ENCODE measurements around the gene STXBP2. TPM values are rescaled to one million over a fixed set of nuclear protein-coding genes. Genes with fewer than 3 reads are reported as not detected.

STXBP2 gene
- total RNA-seq, 2 donors from 2014 or later, result 61.0 to 151 TPM

DNA sequence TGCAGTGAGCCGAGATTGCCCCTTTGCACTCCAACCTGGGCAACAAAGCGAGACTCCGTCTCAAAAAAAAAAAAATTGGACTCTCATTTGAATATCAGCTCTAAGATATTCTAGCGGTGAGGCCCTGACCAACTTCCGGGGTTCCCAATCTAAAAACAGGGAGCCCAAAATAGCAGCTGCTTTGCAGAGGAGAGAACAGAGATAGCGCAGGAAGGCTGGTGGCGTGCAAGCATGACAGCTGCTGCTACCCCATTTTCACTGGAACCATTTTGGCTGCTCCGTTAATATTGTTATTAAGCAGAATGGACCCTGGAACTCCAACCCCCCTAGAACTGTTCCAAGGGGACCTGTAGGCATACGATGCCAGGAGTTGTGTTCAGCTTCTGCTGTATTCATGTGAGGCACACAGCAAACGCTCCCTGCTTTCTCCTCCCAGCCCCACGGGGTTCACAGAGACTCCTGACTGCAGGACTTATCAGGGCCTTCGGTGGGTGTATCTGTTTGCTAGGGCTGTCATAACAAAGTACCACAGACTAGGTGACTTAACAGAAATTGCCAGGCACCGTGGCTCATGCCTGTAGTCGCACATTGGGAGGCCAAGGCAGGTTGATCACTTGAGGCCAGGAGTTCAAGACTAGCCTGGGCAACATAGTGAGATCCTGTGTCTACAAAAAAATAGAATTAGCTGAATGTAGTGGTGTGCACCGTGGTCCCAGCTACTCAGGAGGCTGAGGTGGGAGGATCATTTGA is 11.5 kb downstream of the STXBP2 start:
- intact Hi-C loops (cut with DNase I), result no loop called here

DNA sequence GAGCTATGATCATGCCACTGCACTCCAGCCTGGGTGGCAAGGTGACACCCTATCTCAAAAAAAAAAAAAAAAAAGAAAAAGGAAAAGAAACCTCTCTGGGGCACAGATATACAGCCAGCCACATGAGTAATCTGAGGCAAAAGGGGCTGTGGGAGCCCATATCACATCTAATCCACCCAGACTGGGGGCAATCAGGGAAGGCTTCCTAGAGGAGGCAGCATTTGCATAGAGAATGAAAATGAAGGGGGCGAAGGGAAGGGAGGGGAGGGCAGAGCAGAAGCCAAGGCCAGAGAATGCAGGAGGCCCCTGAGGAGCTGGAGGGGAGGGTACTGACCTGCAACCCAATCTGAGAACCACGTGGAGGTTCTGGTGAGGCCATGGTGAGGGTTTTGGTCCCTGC is 13.2 kb downstream of the STXBP2 start:
- H3K9me3 ChIP-seq, result no peaks in the 10 kb centered on the region
- TF ChIP-seq, protein P1, sequence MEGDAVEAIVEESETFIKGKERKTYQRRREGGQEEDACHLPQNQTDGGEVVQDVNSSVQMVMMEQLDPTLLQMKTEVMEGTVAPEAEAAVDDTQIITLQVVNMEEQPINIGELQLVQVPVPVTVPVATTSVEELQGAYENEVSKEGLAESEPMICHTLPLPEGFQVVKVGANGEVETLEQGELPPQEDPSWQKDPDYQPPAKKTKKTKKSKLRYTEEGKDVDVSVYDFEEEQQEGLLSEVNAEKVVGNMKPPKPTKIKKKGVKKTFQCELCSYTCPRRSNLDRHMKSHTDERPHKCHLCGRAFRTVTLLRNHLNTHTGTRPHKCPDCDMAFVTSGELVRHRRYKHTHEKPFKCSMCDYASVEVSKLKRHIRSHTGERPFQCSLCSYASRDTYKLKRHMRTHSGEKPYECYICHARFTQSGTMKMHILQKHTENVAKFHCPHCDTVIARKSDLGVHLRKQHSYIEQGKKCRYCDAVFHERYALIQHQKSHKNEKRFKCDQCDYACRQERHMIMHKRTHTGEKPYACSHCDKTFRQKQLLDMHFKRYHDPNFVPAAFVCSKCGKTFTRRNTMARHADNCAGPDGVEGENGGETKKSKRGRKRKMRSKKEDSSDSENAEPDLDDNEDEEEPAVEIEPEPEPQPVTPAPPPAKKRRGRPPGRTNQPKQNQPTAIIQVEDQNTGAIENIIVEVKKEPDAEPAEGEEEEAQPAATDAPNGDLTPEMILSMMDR (IDR thresholded peaks at IDR 0.05), result no peak
- no peak for TF ChIP-seq POLR2A (IDR thresholded peaks at IDR 0.05)
- peak overlapping the region in 2 of 4 donors; percentile 61 to 69 for H3K27ac ChIP-seq
- ATAC-seq, result no peak
- no peak overlapping the region for H3K4me3 ChIP-seq
- H3K4me1 ChIP-seq, result peaks cover 27% of the 10 kb centered on the region
- WGBS, 2 donors, result 54 to 59% methylated on average over 2 of the region's 2 CpGs
- no peaks in the 10 kb centered on the region for H3K27me3 ChIP-seq
- no peak for DNase-seq
- intact Hi-C loops (cut with DNase I), result no loop called here
- H3K36me3 ChIP-seq (replicated peaks in 1 of 2; ENCODE audit: insufficient read depth in 1 of 2, low read depth in 2 of 2), result no peaks in the 10 kb centered on the region

More for the DNA sequence above, 11.5 kb downstream of the STXBP2 start:
- Histone ChIP-seq H3K9me3 (no peaks in the 10 kb centered on the region), H3K4me3 (no peak overlapping the region), H3K27me3 (no peaks in the 10 kb centered on the region), H3K4me1 (peaks cover 27% of the 10 kb centered on the region), H3K27ac (peak overlapping the region in 3 of 4 donors; percentile 61 to 84 (median 69)), H3K36me3 (replicated peaks in 1 of 2; ENCODE audit: insufficient read depth in 1 of 2, low read depth in 2 of 2) (no peaks in the 10 kb centered on the region)
- DNase-seq (no peak), ATAC-seq (no peak)
- WGBS, 2 donors, result 73 to 77% methylated on average over 15 of the region's 15 CpGs
- TF ChIP-seq POLR2A (IDR thresholded peaks at IDR 0.05), result no peak
- TF ChIP-seq, protein P1 (IDR thresholded peaks at IDR 0.05), result no peak

DNA sequence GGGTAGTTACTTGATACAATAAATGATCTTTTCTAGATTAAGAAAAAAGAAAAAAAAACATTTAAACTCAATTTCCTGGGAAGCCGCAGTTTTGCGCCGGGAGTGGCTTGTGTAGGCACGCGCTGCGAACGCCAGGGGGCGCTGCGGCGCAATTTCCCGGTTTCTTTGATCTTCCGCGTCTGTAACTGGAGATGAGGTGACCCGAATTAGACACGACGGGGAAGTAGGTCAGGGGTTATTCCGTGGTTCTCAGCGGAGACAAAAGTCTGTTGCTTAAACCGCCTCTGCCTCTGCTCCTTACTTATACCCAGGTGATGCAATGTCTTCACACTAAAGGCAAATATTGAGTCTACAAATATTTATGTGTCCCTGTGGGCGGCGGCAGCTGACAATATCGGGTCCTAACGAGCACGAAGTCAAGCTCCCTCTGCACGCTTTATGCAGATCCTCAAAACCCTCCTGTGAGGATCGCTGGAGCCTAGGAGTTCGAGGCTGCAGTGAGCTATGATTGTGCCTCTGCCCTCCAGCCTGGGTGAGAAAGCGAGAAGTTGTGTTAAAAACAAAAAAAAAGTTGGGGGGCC is 15.2 kb downstream of the STXBP2 start:
- ATAC-seq, result peak; percentile 94
- DNase-seq, result peak; percentile 88 to 94 (median 92)
- TF ChIP-seq POLR2A (IDR thresholded peaks at IDR 0.05), result peak in 2 of 3 donors; percentile 11 to 28
- TF ChIP-seq, protein P1 (IDR thresholded peaks at IDR 0.05), result peak; percentile 96 to 100 (median 98)
- no peaks in the 10 kb centered on the region for H3K36me3 ChIP-seq (replicated peaks in 1 of 2; ENCODE audit: insufficient read depth in 1 of 2, low read depth in 2 of 2)
- H3K27ac ChIP-seq, result peak overlapping the region; percentile 77 to 85 (median 82)
- peaks cover 27% of the 10 kb centered on the region for H3K4me1 ChIP-seq
- no peaks in the 10 kb centered on the region for H3K27me3 ChIP-seq
- H3K9me3 ChIP-seq, result no peaks in the 10 kb centered on the region
- H3K4me3 ChIP-seq, result no peak overlapping the region
- intact Hi-C loops (cut with DNase I), result no loop called here
- 3 to 5% methylated on average over 22 to 28 of the region's 28 CpGs for WGBS, 2 donors

DNA sequence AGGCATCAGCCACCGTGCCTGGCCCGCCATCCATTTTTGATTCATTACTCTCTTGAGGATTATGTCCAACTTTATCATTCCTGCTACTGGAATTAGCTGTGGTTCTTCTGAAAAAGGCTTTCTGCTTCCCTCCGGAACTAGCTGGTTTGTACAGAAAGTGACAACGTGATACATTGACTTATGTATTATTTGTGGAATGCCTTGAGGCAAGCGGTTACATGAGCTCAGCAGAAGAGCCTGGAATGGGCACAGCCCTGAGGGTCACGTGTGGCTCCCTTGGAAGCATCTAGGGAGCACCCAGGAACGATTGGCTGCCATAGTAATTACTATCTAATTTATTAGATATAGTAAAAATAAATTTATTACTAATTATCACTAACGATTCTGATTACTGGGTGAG is 17.5 kb downstream of the STXBP2 start:
- intact Hi-C loops (cut with DNase I), result no loop called here
- WGBS, 2 donors, result 42 to 47% methylated on average over 8 of the region's 8 CpGs
- H3K27me3 ChIP-seq, result no peaks in the 10 kb centered on the region

More for the DNA sequence above, 17.5 kb downstream of the STXBP2 start:
- Histone ChIP-seq H3K27ac (no peak overlapping the region), H3K4me1 (peaks cover 18% of the 10 kb centered on the region), H3K9me3 (no peaks in the 10 kb centered on the region), H3K36me3 (replicated peaks in 1 of 2; ENCODE audit: insufficient read depth in 1 of 2, low read depth in 2 of 2) (no peaks in the 10 kb centered on the region), H3K4me3 (no peak overlapping the region)
- DNase-seq, result no peak
- ATAC-seq, result no peak
- no peak for TF ChIP-seq POLR2A (IDR thresholded peaks at IDR 0.05)
- TF ChIP-seq, protein P1 (IDR thresholded peaks at IDR 0.05), result no peak

Measured in body of pancreas (tissue), 4 donors.